Aorta (tissue), 5 donors: Measurements from ENCODE around the gene S100P. TPM values are rescaled to one million over a fixed set of nuclear protein-coding genes. Genes with fewer than 3 reads are reported as not detected.
A peak's percentile ranks its signal among the peaks of the same experiment; 100 is the strongest.

Experiments
- ATAC-seq: fragments of 200-7000 bp; cut with Tn5 transposase; one replicate; pipeline ENCODE4 v1.9.1; 2022; ENCODE audit warnings: moderate library complexity; ENCODE audit not compliant: low FRiP score
- DNase-seq, 2 donors: peaks; one replicate each; pipeline ENCODE4 v3.0.0-alpha.2; 2020
- H3K27ac ChIP-seq, 2 donors: one replicate each; pipeline ENCODE4 v1.5.1; 2013; ENCODE audit warnings: low read length in 2 of 2, mild to moderate bottlenecking in 2 of 2, moderate library complexity in 2 of 2, control low read depth in 1 of 2, inconsistent platforms in 1 of 2, low read depth in 1 of 2
- H3K27me3 ChIP-seq, 2 donors: one replicate each; pipeline ENCODE4 v1.6.1; 2013; ENCODE audit warnings: control low read depth in 1 of 2, low read length in 1 of 2, mild to moderate bottlenecking in 1 of 2, moderate library complexity in 1 of 2; ENCODE audit not compliant: insufficient read depth in 2 of 2, control insufficient read depth in 1 of 2
- H3K36me3 ChIP-seq, 2 donors: one replicate each; pipeline ENCODE4 v1.6.1; 2013; ENCODE audit warnings: control low read depth in 1 of 2, low read length in 1 of 2, mild to moderate bottlenecking in 1 of 2; ENCODE audit not compliant: insufficient read depth in 2 of 2, control insufficient read depth in 1 of 2
- H3K4me1 ChIP-seq, 2 donors: one replicate each; pipeline ENCODE4 v1.6.1; 2013; ENCODE audit warnings: low read length in 2 of 2, control low read depth in 1 of 2, mild to moderate bottlenecking in 1 of 2, moderate library complexity in 1 of 2; ENCODE audit not compliant: insufficient read depth in 2 of 2, control insufficient read depth in 1 of 2
- H3K4me3 ChIP-seq, 2 donors: one replicate each; pipeline ENCODE4 v1.5.1; 2013; ENCODE audit warnings: low read length in 2 of 2, control low read depth in 1 of 2, mild to moderate bottlenecking in 1 of 2
- H3K9me3 ChIP-seq: one replicate; pipeline ENCODE4 v1.6.1; 2013; ENCODE audit warnings: mild to moderate bottlenecking, low read length; ENCODE audit not compliant: control insufficient read depth
- WGBS, 2 donors: extraction: QIAGEN DNeasy Blood & Tissue Kit; methylation state at CpG; one replicate each; pipeline ENCODE4 v1.1.7; 2013; 5-methylcytosine and 5-hydroxymethylcytosine counted together
- intact Hi-C, 2 donors: fragments of 100-400 bp; cut with DNase I; formaldehyde crosslinking; loops; one replicate each; pipeline versions ENCODE4 v1.14.2 to v1.15.0; 2022
- polyA plus RNA-seq, 2 donors: library from polyadenylated mRNA; stranded (reverse); fragments of 200-250 nt; gene quantifications; one replicate each; pipeline ENCODE4 v1.2.3, GENCODE V29; 2013
- total RNA-seq, 2 donors: library from RNA; stranded (reverse); fragmentation: NEBNext Ultra II Directional; extraction: Animal tissue kit (Norgen Biotek cat#: 25700); gene quantifications; one replicate each; pipeline ENCODE4 v1.2.1, GENCODE V29; 2021
- donor health status: healthy with polysubstance abuse.
- donor health status: Bipolar disorder and iron deficiency.
- donor health status: DM: no; HTN: no; CAD: no.
- donor health status: DM: no; HTN: no; CAD: no.
- donor health status: DM: yes; HTN: yes; CAD: no.

S100P gene
- total and polyA plus RNA-seq, 4 donors, result 1.9 to 17.2 (median 5.8) TPM

DNA sequence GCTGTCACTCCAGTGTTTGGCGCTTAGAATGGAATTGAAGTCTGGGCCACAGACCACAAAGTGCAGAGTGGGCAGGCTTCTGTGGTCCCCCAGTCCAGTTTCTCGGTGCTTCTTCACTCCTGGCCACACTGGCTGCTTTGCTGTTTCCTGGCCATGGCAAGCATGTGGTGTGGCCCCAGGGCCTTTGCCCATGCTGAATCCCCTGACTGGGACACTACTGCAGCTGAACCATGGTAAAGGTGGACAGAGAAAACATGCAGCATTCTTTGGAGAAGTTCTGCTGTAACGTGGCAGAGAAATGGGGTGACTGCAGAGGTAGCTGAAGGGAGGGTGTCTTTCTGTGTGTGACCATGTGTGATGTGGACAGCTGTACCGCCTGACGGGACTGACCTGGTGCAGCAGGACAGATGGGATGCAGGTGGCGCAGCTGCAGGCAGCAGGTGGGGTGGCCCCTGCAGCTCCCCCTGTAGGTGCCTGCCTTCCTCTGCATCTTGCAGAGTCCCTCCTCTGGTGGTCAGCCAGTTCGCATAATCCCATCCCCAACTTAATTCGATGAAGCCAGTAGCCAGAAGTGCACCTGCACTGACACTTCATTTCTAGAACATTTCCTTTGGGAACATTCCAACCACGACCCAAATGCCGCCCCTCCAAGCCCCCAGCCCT, 13.2 kb upstream of the S100P start:
- 82% methylated on average over 10 of the region's 10 CpGs for WGBS, 2 donors
- Histone ChIP-seq H3K36me3 (no peaks in the 10 kb centered on the region), H3K4me3 (no peak overlapping the region), H3K27me3 (no peaks in the 10 kb centered on the region), H3K27ac (no peak overlapping the region), H3K4me1 (peaks cover 0 to 5% of the 10 kb centered on the region in 2 donors), H3K9me3 (no peaks in the 10 kb centered on the region)
- intact Hi-C loops, result no loop called here
- DNase-seq (peak in 1 of 2 donors; percentile 22), ATAC-seq (no peak)

DNA sequence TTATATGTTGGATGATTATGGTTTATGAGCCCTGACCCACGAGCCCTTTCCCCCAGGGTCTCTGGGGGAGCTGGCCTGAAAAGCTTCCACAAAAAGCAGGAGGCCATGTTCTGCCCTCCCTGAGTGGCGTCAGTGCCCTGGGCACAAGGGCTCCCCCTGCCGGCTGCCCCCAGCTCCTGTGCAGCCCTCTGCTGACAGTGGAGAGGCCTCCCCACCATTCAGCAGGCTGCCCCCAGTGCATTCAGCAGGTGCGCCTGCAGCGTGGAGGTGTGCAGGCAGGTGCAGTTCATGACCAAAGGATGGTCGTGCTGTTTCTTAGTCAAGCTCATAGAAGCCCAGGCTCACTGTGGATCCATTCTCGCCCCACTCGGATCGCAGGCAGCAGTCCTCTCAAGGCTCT, 12.5 kb upstream of the S100P start:
- Histone ChIP-seq H3K27ac (no peak overlapping the region), H3K27me3 (no peaks in the 10 kb centered on the region), H3K4me3 (no peak overlapping the region), H3K4me1 (peaks cover 0 to 1% of the 10 kb centered on the region in 2 donors), H3K36me3 (no peaks in the 10 kb centered on the region), H3K9me3 (no peaks in the 10 kb centered on the region)
- WGBS, 2 donors, result 88 to 89% methylated on average over 9 of the region's 9 CpGs
- ATAC-seq (no peak), DNase-seq (peak in 1 of 2 donors; percentile 59)
- intact Hi-C loops, result no loop called here

DNA sequence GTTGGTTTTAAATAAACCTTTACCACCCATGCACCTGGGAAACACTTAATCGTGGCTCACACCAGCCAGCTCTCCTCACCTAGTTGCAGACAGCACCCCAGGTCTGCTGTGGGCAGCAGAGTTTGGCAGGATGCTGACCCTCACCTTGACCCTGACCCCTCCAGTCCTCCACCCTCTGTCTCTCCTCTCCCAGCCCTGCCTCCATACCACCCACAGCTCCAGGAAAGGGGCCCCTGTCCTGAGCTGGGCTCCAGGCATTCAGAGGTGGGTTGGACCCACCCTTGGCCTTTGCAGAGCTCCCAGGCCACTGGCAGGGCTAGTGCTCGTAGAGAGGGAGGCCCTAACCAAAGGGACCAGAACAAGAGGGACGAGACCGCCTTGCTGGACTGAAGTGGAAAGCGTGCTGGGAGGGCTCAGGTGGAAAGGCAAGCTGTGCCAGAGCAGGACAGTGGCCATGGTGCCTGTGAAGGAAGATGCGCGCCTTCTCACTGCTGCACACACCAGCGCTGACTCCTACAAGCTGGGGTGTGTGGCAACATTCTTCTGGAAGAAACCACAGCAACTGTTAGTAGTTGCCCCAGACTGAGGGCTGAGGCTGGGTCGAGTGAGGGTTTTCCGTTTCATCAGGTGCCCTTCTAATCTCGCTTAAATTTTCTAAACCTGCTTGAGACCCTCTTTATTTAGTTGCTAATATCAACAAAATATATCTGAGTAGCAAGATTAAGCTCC, 10.7 kb upstream of the S100P start:
- DNase-seq (no peak), ATAC-seq (no peak)
- 78 to 88% methylated on average over 11 of the region's 11 CpGs for WGBS, 2 donors

DNA sequence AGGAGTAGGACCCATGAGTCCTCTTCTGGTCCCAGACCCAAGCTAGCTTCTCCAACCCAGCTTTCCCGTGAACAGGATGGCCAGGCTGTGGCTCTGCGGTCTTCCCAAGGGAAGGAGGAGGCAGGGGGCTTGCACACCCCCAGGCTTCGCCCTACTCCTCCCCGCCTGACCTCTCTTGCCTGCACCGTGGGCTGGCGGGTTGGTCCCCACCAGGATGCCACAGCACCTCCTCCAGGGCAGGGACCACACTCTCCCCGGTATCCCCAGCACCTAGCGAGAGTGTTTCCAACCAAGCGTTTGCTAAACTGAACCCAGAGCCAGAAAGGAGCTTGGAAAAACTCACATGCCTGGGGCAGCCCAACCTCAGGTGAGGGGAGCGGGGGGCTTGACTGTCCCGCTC, 9.0 kb upstream of the S100P start:
- Histone ChIP-seq H3K27me3 (no peaks in the 10 kb centered on the region), H3K9me3 (no peaks in the 10 kb centered on the region), H3K4me1 (no peaks in the 10 kb centered on the region), H3K36me3 (no peaks in the 10 kb centered on the region), H3K4me3 (no peak overlapping the region), H3K27ac (no peak overlapping the region)
- DNase-seq (no peak), ATAC-seq (no peak)
- intact Hi-C loops, result no loop called here
- 80 to 86% methylated on average over 11 of the region's 11 CpGs for WGBS, 2 donors

More for the DNA sequence above, 10.7 kb upstream of the S100P start:
- no peak overlapping the region for H3K27ac ChIP-seq
- intact Hi-C loops, result no loop called here
- no peak overlapping the region for H3K4me3 ChIP-seq
- H3K36me3 ChIP-seq, result no peaks in the 10 kb centered on the region
- H3K4me1 ChIP-seq, result no peaks in the 10 kb centered on the region
- no peaks in the 10 kb centered on the region for H3K27me3 ChIP-seq
- no peaks in the 10 kb centered on the region for H3K9me3 ChIP-seq

DNA sequence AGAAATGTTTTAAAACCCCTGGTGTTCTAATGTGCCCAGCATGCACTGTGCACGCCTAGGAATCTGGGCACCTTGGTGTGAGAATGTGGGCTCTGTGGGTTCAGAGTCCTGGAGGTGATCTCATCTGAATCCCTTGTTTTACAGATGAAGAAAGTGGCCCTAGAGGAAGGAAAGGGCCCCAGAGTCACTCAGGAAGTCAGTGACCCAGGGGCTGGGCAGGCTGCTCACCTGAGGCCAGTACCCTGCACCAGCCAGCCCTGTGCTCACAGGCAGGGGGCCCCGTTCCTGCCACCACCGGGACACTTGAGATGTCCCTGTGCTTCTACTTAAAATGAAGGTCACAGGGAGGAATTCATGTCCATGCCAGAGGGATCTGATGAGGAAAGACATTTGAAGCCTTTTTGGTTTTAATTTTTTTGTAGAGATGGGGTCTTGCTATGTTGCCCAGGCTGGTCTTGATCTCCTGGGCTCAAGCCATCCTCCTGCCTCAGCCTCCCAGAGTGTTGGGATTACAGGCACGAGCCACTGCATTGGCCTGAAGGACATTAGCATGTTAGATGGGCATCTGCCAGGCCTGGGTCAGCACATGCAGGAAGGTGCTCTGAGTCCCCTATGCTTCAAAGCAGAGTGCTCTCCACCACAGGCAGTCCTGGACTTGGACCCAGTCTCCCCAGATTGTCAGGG, 7.4 kb upstream of the S100P start:
- ATAC-seq, result no peak
- H3K4me3 ChIP-seq, result no peak overlapping the region
- 69 to 79% methylated on average over 4 of the region's 4 CpGs for WGBS, 2 donors
- DNase-seq, result no peak
- intact Hi-C loops, result no loop called here
- no peaks in the 10 kb centered on the region for H3K36me3 ChIP-seq
- H3K9me3 ChIP-seq, result no peaks in the 10 kb centered on the region
- no peaks in the 10 kb centered on the region for H3K27me3 ChIP-seq
- H3K4me1 ChIP-seq, result no peaks in the 10 kb centered on the region
- no peak overlapping the region for H3K27ac ChIP-seq

DNA sequence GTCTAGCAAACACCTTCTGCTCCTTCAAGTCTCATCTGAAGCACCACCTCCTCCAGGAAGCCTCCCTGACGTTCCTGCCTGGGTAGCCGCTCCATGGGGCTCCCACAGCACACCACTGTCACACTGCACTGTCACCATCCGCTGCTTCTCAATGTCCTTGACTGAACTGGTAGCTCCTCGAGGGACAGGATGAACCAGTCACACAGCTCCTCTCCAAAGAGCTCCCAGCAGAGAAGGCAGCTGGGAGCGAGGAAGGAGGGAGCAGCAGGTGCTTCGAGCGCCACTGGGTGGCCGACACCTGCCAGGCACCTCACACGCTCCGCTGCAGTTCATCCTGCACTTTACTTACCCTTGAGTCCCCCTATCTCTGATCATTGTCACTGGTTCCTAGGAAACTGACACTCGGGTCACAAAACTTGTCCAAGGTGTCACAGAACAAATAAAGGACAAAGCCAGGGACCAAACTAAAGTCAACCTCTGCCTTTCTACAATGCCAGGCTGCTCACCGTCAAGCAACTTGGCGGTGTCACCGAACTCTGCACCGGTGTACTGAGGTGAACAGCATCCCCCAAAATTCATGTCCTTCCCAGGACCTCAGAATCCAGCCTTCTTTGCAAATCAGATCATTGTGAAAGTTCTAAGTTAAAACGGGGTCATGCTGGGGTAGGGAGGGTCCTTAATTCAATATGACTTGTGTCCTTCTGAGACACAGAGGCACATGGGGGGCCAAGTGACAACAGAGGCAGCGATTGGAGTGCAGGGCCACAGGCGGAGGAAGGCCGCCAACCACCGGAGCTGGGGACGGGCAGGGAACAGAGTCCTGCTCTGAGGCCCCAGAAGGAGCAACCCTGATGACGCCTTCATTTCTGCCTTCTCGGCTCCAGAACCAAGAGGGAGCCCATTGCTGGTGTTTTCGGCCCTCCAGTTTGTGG, 5.5 kb upstream of the S100P start:
- no peaks in the 10 kb centered on the region for H3K4me1 ChIP-seq
- WGBS, 2 donors, result 91 to 93% methylated on average over 21 to 24 of the region's 24 CpGs
- H3K36me3 ChIP-seq, result no peaks in the 10 kb centered on the region
- H3K27me3 ChIP-seq, result no peaks in the 10 kb centered on the region
- no peak overlapping the region for H3K4me3 ChIP-seq
- no peaks in the 10 kb centered on the region for H3K9me3 ChIP-seq
- intact Hi-C loops, result no loop called here
- no peak for DNase-seq
- no peak for ATAC-seq
- H3K27ac ChIP-seq, result no peak overlapping the region

DNA sequence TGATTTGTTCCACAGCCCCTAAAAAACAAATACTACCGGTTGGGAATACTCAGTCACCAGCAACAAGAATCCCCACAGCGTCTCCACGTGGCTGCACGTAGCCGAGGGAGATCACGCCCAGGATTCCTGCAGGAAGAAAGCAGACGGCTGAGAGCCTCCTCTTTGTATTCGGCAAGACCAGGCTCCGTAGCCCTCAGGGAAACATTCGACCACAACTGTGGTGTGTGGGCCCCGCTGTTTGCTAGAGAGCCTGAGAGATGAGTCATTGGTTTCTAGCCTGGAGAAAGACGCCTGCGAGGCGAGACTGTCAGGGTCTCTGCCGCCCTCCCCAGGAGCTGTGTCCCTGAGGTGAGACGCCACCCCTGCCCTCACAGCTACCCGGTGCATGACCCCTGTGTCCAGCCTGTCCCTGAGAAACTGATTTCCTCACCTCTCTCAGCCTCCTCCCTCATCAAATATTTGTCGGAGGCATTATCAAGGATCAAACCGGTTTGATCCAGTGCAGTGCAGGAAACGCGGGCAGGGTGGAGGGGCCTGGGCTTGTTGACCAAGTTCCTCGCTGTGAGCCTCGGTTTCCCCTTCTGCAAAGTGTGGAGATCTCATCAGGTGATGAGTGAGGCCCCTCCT, 4.7 kb upstream of the S100P start:
- no peaks in the 10 kb centered on the region for H3K9me3 ChIP-seq
- H3K27ac ChIP-seq, result no peak overlapping the region
- peak in 1 of 2 donors; percentile 66 for DNase-seq
- H3K36me3 ChIP-seq, result no peaks in the 10 kb centered on the region
- no peaks in the 10 kb centered on the region for H3K27me3 ChIP-seq
- intact Hi-C loops, result no loop called here
- 43 to 48% methylated on average over 23 of the region's 23 CpGs for WGBS, 2 donors
- H3K4me3 ChIP-seq, result no peak overlapping the region
- no peak for ATAC-seq
- H3K4me1 ChIP-seq, result no peaks in the 10 kb centered on the region

DNA sequence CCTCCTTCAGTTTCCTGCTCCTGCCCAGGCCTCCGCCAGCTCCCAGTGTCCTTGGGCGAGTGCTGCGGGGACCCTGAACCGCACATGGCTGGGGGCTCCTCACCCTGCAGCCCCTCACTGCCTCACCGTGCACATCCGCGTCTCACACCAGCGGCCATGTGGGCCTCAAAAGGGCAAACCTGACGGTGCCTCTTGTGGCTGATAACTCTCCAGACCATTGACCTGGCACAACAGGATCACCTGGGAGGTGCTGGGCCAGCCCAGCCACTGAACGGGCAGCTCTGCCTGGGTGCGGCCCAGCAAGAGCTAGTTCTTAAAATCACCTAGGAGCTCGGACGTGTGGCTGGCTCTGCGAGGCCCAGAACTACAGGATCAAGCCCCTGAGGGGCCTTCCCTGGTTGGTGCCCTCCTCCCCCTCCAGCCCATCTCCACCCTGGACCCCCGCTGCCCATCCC, 4.1 kb upstream of the S100P start:
- no peak for DNase-seq
- H3K27me3 ChIP-seq, result no peaks in the 10 kb centered on the region
- peak; percentile 52 for ATAC-seq
- H3K36me3 ChIP-seq, result no peaks in the 10 kb centered on the region
- H3K4me3 ChIP-seq, result no peak overlapping the region
- H3K9me3 ChIP-seq, result no peaks in the 10 kb centered on the region
- intact Hi-C loops, result no loop called here
- 88 to 91% methylated on average over 14 to 15 of the region's 15 CpGs for WGBS, 2 donors
- H3K4me1 ChIP-seq, result no peaks in the 10 kb centered on the region
- no peak overlapping the region for H3K27ac ChIP-seq
